HEK293 (cell line): ENCODE measurements around the gene ZNF451.
"Not testable (repeated sequence)": the region's sequence is repeated elsewhere in the genome, so short reads cannot be mapped to it uniquely, and the experiment has no call there.

Experiments used
- REST ChIP-seq: fragments of 450-650 bp; formaldehyde crosslinking; IDR thresholded peaks from 2 replicates; pipeline ENCODE4 v1.5.1; 2016; ENCODE audit warnings: missing biosample characterization, missing genetic modification characterization
- SP2 ChIP-seq: fragments of 450-650 bp; formaldehyde crosslinking; IDR thresholded peaks from 2 replicates; pipeline ENCODE4 v1.5.1; 2016; ENCODE audit warnings: missing biosample characterization, missing genetic modification characterization
- ZNF670 ChIP-seq: fragments of 450-650 bp; formaldehyde crosslinking; IDR thresholded peaks from 2 replicates; pipeline ENCODE4 v1.5.1; 2016; ENCODE audit warnings: missing biosample characterization, missing genetic modification characterization, low read depth
- TF ChIP-seq, protein P1 (sequence below): sonication (generic); formaldehyde crosslinking; IDR thresholded peaks from 2 replicates; pipeline ENCODE4 v1.8.1; 2022; ENCODE audit warnings: mild to moderate bottlenecking, moderate library complexity, missing genetic modification reagents
- TF ChIP-seq, protein P2 (sequence below): fragments of 450-650 bp; formaldehyde crosslinking; IDR thresholded peaks from 2 replicates; pipeline ENCODE4 v1.5.1; 2016; ENCODE audit warnings: missing biosample characterization, missing genetic modification characterization
- TF ChIP-seq, protein P3 (sequence below): fragments of 450-650 bp; formaldehyde crosslinking; IDR thresholded peaks from 2 replicates; pipeline ENCODE4 v1.5.1; 2016; ENCODE audit warnings: missing biosample characterization, missing genetic modification characterization
- TF ChIP-seq, protein P4 (sequence below): fragments of 450-650 bp; formaldehyde crosslinking; IDR thresholded peaks from 2 replicates; pipeline ENCODE4 v1.5.1; 2016; ENCODE audit warnings: missing biosample characterization, missing genetic modification characterization

- TF ChIP-seq, protein P1, sequence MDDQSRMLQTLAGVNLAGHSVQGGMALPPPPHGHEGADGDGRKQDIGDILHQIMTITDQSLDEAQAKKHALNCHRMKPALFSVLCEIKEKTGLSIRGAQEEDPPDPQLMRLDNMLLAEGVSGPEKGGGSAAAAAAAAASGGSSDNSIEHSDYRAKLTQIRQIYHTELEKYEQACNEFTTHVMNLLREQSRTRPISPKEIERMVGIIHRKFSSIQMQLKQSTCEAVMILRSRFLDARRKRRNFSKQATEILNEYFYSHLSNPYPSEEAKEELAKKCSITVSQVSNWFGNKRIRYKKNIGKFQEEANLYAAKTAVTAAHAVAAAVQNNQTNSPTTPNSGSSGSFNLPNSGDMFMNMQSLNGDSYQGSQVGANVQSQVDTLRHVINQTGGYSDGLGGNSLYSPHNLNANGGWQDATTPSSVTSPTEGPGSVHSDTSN: not testable (repeated sequence)
- not testable (repeated sequence) for TF ChIP-seq REST (tag by site-specific recombination); ZNF670 (tag by site-specific recombination); SP2
- TF ChIP-seq, protein P2, sequence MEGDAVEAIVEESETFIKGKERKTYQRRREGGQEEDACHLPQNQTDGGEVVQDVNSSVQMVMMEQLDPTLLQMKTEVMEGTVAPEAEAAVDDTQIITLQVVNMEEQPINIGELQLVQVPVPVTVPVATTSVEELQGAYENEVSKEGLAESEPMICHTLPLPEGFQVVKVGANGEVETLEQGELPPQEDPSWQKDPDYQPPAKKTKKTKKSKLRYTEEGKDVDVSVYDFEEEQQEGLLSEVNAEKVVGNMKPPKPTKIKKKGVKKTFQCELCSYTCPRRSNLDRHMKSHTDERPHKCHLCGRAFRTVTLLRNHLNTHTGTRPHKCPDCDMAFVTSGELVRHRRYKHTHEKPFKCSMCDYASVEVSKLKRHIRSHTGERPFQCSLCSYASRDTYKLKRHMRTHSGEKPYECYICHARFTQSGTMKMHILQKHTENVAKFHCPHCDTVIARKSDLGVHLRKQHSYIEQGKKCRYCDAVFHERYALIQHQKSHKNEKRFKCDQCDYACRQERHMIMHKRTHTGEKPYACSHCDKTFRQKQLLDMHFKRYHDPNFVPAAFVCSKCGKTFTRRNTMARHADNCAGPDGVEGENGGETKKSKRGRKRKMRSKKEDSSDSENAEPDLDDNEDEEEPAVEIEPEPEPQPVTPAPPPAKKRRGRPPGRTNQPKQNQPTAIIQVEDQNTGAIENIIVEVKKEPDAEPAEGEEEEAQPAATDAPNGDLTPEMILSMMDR (tag by site-specific recombination): not testable (repeated sequence)
- TF ChIP-seq, protein P3, sequence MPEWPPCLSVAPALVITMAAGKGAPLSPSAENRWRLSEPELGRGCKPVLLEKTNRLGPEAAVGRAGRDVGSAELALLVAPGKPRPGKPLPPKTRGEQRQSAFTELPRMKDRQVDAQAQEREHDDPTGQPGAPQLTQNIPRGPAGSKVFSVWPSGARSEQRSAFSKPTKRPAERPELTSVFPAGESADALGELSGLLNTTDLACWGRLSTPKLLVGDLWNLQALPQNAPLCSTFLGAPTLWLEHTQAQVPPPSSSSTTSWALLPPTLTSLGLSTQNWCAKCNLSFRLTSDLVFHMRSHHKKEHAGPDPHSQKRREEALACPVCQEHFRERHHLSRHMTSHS (tag by site-specific recombination): not testable (repeated sequence)
- TF ChIP-seq, protein P4, sequence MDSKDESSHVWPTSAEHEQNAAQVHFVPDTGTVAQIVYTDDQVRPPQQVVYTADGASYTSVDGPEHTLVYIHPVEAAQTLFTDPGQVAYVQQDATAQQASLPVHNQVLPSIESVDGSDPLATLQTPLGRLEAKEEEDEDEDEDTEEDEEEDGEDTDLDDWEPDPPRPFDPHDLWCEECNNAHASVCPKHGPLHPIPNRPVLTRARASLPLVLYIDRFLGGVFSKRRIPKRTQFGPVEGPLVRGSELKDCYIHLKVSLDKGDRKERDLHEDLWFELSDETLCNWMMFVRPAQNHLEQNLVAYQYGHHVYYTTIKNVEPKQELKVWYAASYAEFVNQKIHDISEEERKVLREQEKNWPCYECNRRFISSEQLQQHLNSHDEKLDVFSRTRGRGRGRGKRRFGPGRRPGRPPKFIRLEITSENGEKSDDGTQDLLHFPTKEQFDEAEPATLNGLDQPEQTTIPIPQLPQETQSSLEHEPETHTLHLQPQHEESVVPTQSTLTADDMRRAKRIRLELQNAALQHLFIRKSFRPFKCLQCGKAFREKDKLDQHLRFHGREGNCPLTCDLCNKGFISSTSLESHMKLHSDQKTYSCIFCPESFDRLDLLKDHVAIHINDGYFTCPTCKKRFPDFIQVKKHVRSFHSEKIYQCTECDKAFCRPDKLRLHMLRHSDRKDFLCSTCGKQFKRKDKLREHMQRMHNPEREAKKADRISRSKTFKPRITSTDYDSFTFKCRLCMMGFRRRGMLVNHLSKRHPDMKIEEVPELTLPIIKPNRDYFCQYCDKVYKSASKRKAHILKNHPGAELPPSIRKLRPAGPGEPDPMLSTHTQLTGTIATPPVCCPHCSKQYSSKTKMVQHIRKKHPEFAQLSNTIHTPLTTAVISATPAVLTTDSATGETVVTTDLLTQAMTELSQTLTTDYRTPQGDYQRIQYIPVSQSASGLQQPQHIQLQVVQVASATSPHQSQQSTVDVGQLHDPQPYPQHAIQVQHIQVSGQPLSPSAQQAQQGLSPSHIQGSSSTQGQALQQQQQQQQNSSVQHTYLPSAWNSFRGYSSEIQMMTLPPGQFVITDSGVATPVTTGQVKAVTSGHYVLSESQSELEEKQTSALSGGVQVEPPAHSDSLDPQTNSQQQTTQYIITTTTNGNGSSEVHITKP (tag by site-specific recombination): not testable (repeated sequence)
Observed at GRCh38 chr6:57044061-57044460, 45.9 kb upstream of the ZNF451 start.
